Activated CD4-positive, alpha-beta T cell treated with anti-CD3 and anti-CD28 coated beads for 1 hour (primary cell): ENCODE results near the gene TTC39A.
"Not testable (repeated sequence)": the region's sequence is repeated elsewhere in the genome, so short reads cannot be mapped to it uniquely, and the experiment has no call there.

Experiments
- DNase-seq: peaks from one replicate; pipeline ENCODE4 v3.0.0-alpha.2; 2020

TTC39A gene

DNA sequence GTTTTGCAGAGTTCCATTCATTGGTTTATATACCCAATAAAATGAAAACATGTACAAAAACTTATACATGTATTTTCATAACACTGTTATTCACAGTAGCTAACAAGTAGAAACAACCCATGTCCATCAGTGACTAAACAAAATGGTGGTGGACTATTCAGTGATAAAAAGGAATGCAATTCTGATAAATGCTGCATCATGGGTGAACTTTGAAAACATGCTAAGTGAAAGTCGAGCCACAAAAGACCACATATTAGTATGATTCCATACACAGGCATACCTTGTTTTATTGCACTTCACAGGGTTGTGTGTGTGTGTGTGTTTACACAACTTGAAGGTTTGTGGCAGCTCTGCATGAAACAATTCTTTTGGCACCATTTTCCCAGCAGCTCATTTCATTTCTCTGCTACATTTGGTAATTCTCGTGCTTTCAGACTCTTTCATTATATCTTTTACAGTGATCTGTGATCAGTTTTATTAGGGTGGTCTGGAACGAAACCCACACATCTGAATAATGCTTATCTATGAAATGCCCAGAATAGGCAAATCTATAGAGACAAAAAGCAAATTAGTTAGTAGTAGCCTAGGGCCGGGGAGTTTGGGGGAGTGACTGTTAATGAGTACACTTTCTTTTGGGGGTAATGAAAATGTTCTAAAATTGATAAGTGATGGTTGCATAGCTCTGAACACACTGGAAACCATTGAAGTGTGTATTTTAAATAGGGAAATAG is 67.0 kb downstream of the TTC39A start:
- no peak for DNase-seq

DNA sequence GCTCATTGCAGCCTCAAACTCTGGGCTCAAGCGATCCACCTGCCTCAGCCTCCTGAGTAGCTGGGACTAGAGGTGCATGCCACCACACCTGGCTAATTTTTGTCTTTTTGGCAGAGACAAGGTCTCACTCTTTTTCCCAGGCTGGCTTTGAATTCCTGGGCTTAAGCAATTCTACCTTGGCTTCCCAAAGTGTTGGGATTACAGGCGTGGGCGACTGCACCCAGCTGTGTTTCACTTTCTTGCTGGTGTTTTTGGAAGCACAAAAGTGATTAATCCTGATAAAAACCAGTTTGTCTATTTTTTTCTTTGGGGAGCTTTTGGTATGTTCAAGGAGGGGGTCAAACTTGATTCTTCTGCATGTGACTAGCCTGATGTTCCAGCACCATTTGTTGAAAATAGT is 75.0 kb downstream of the TTC39A start:
- no peak for DNase-seq

DNA sequence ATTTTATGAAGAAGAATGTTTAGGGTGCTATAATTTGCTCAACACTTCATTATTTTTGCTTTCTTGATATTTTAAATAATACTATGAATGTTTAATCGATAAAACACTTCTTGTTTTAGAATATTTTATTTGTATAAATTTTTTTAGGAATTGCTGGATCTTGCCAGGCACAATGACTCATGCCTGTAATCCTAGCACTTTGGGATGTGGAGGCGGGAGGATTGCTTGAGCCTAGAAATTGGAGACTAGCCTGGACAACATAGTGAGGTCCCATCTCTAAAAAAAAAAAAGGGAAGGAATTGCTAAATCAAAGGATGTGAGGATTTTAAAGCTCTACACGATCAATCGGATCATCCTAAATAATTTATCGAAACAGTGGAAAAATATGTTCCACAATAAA is 76.7 kb downstream of the TTC39A start:
- DNase-seq: no peak

DNA sequence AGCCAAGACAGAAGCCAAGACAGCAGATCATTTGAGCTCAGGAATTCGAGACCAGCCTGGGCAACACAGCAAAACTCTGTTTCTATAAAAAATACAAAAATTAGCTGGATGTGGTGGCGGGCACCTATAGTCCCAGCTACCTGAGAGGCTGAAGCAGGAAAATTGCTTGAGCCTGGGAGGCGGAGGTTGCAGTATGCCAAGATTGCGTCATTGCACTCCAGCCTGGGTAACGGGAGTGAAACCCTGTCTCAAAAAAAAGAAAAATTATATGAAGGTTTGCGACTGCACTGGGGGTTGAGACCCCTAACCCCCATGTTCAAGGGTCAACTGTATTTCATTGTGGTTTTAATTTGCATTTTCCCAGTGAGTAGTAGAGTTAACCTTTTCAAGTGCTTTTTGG is 78.0 kb downstream of the TTC39A start:
- DNase-seq: no peak

DNA sequence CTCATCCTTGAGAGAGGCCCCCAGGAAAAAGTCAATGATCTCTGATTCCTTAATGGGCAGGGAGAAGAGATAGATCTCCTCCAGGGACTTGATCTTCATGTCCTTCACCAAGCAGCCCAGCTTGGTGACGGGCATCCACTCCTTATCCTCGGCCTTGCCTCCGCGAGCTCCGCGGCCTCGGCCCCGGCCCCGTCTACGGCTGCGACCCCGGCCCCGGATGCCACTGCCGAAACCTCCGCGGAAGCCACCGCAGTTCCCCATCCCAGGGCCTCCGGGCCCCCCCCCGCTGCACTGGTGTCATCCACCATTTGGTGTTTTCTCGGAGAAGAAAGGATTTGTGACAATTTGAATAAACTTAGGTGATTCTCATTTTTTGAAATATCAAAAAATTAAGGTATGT is 79.2 kb downstream of the TTC39A start:
- DNase-seq: not testable (repeated sequence)

DNA sequence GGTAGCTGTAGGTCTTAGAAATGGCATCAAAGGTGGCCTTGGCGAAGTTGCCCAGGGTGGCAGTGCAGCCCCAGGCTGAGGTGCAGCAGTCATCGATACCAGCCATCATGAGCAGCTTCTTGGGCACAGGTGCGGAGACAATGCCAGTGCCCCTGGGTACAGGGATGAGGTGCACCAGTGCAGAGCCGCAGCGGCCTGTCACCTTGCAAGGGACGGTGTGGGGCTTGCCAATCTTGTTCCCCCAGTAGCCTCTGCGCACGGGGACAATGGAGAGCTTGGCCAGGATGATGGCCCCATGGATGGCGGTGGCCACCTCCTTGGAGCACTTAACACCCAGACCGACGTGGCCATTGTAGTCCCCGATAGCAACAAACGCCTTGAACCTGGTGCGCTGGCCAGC is 79.6 kb downstream of the TTC39A start:
- not testable (repeated sequence) for DNase-seq

- DNase-seq: no peak
These were observed 80.9 kb downstream of the TTC39A start for GRCh38 chr1:51249445-51249844.

DNA sequence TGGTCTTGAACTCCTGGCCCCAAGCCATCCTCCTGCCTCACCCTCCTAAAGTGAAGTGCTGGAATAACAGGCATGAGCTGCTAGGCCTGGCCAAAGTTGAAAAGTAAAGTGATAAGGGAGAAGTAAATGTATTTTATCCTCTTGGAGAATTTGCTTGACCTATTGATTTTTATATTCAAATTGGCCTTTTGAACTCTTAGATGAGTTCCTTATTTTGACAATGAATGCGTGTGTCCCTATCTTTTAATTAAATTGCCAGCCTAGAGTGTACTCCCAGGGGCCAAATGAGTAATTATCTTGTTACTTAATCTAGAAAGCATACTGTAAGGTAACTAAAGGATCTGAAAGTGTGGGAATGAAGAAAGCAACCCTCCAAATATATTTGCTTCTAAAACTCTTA is 82.9 kb downstream of the TTC39A start:
- no peak for DNase-seq

DNA sequence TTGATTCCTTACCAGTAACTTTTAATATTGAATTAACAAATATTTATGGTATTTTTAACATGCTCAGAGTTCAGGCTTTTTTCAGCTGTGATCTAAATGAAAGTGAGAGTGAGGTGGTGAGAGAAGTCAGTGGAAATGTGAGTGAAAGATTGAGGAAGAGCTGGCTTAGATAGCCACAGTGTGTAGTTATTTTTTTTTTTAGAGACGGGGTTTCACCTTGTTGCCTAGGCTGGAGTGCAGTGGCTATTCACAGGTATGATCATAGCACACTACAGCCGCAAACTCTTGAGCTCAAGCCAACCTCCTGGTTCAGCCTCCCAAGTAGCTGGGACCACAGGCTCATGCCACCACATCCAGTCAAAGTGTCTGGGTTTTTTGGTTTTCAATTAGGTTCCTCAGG is 83.3 kb downstream of the TTC39A start:
- DNase-seq: no peak

- DNase-seq: no peak
These were observed 87.8 kb downstream of the TTC39A start for GRCh38 chr1:51242546-51242945.

DNA sequence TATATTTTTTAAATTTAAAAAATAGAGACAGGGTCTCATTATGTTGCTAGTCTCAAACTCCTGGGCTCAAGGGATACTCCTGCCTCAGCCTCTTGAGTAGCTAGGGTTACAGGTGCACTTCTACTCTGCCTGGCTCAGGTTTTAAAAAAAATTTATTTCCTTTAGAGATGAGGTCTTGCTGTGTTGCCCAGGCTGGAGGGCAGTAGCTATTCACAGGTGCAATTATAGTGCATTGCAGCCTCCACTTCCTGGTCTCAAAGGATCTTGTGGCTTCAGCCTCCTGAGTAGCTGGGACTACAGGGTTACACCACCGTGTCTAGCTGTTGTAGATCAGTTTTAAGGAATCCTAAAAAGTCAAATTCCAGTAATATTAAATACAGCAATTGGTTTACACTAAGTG is 89.2 kb downstream of the TTC39A start:
- no peak for DNase-seq

DNA sequence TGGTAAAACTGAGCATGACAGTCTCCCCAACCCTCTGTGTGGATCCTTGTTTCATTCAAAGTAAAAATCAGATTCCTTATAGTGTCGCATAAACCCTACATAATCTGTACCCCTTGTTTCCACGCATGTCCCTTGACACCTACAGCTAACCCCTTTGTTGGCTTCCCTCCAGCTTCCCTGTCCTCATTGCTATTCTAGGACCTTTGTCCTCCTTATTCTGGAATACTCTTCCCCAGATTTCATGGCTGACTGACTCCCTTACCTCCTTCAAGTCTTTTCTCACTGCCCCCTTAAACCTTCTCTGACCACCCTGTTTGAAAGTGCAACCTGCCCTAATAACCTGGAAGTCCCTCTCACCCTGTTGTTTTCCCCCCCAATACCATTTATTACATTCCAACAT is 90.3 kb downstream of the TTC39A start:
- DNase-seq: no peak

- no peak for DNase-seq
These were observed 92.3 kb downstream of the TTC39A start for GRCh38 chr1:51238034-51238403.

DNA sequence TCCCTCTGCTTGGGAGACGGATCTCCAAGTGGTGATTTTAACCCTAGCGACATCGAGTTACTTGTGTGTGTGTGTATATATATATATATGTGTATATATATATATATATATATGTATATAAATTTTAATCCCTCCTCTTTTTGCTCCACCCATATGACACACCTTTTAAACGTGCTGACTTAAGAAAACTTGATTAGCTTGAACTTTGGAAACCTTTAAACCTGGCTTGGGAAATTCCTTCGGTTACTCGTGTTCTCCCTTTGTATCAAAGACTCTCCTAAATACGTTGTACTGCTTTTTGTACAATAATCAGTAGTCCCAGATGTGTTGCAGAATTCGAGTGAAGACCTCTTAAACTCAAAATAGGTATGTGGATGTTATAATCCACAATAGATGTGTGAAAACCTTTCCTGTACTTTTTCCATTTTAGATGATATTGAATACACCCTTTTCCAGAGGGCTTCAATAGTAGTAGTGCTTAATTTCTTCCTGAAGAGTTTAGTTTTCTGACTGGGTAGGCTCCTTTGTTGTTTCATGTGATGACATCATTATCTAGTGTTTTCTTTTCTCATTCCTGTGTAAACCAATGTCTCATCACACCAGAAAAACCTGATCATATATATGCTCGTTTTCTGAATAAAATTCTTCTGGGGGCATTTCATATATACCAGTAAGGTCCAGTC is 92.9 kb downstream of the TTC39A start:
- DNase-seq: no peak
